Measurements from ENCODE around the gene HRAS. TPM values are rescaled to one million over a fixed set of nuclear protein-coding genes. Genes with fewer than 3 reads are reported as not detected.

Gene HRAS
- total RNA-seq, 8 experiments from 2014 or later, result 38.5 to 96.1 (median 57.2) TPM

- H3K4me1 ChIP-seq (replicated peaks in 1 of 2), result peaks cover 8 to 27% of the 10 kb centered on the region in 2 donors
- peak overlapping the region; percentile 21 to 40 (median 32) for H3K4me3 ChIP-seq
- no peak overlapping the region for H3K27ac ChIP-seq
- ATAC-seq (replicated peaks in 6 of 8), result peak in 3 of 8 experiments; percentile 2 to 9 (median 2)
- WGBS, 10 experiments, result 13 to 60% (median 25%) methylated on average over 1 to 7 of the region's 104 CpGs; no CpG with 5 or more reads in 6 of the 10 experiments
- in situ Hi-C loops (cut with MboI; ENCODE audit: low pct_unique_long_range_greater_than_20kb in 2 of 9, low sequenced_read_pairs in 9 of 9, unreplicated experiment in 9 of 9), result loop anchor here in 1 of 9 experiments (25.0 kb wide), 1 partner anchor 206 kb away; no protein-coding TSS in a partner anchor
Observed at GRCh38 chr11:555780-556661, 20.6 kb upstream of the HRAS start.

GRCh38 chr11:555227-555779, 19.9 kb upstream of the HRAS start:
- peak; percentile 4 to 65 (median 52) for ATAC-seq (replicated peaks in 6 of 8)
- H3K27ac ChIP-seq, result no peak overlapping the region
- H3K4me3 ChIP-seq, result peak overlapping the region; percentile 21 to 40 (median 32)
- in situ Hi-C loops (cut with MboI; ENCODE audit: low pct_unique_long_range_greater_than_20kb in 2 of 9, low sequenced_read_pairs in 9 of 9, unreplicated experiment in 9 of 9), result loop anchor here in 1 of 9 experiments (25.0 kb wide), 1 partner anchor 207 kb away; no protein-coding TSS in a partner anchor
- 4% methylated on average over 5 of the region's 57 CpGs; no CpG with 5 or more reads in 9 of the 10 experiments for WGBS, 10 experiments
- H3K4me1 ChIP-seq (replicated peaks in 1 of 2), result peaks cover 8 to 26% of the 10 kb centered on the region in 2 donors

DNA sequence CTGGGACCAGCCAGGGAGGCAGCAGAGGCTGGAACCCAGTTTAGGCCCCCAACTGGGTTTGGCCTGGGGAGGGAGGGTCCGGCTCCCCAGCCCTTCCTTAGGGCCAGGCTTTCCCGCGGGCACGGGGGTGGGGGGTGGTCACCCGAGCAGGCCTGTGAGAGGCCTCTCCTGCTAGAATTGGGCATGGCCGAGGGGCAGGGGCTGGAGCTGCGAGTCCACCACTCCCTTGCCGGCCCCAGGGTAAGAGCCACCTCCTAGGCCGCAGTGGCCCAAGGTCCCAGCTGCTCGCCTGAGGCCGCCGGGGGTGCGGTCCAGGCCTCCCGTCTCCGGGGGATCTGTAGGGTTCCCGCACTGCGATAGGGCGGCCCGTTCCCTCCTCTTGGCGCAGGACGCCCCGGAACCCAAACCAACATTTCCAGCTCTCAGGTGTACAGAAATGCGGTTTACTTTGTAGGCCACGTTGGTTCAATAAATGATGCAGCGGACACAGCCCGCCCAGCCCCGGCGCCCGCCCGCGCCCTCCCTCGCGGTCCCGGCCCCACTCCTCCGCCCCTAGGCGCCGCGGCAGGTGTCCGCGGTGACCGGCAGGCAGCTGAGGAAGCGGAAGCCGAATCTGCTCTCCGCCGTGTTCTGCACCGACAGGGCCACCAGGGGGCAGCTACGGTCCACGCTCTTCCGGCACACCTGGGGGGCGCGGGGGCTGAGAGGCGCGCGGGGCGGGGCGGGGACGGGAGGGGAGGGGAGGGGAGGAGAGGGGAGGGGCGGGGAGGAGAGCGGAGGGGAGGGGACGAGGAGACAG, 19.3 kb upstream of the HRAS start:
- Histone ChIP-seq H3K4me3 (peak overlapping the region; percentile 21 to 40 (median 32)), H3K27ac (no peak overlapping the region), H3K4me1 (replicated peaks in 1 of 2) (peaks cover 5 to 20% of the 10 kb centered on the region in 2 donors)
- in situ Hi-C loops (cut with MboI; ENCODE audit: low pct_unique_long_range_greater_than_20kb in 2 of 9, low sequenced_read_pairs in 9 of 9, unreplicated experiment in 9 of 9), result loop anchor here in 1 of 9 experiments (25.0 kb wide), 1 partner anchor 208 kb away; no protein-coding TSS in a partner anchor
- WGBS, 10 experiments, result 19 to 20% methylated on average over 2 to 8 of the region's 60 CpGs; no CpG with 5 or more reads in 8 of the 10 experiments
- ATAC-seq (replicated peaks in 6 of 8), result peak; percentile 47 to 70 (median 62)

DNA sequence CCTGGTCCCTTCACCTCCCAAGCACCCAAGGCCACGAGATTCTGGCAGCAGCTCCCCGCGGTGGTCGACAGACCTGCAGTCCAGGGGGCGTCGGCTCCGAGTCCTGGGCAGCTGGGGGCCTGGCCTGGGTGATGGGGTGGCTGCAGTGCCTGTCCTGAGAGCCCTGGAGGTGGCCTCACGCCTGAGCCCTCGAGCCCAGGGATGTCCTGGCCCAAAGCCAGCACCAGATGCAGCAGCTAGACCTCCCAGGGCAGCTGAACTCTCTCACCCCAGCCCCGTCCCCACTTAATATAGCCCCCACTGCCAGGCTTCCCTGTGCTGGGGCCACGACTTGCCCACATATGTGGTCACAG, 18.6 kb upstream of the HRAS start:
- no peak for ATAC-seq (replicated peaks in 6 of 8)
- 40% methylated on average over 2 of the region's 11 CpGs; no CpG with 5 or more reads in 9 of the 10 experiments for WGBS, 10 experiments
- H3K4me3 ChIP-seq, result no peak overlapping the region
- no peak overlapping the region for H3K27ac ChIP-seq
- in situ Hi-C loops (cut with MboI; ENCODE audit: low pct_unique_long_range_greater_than_20kb in 2 of 9, low sequenced_read_pairs in 9 of 9, unreplicated experiment in 9 of 9), result loop anchor here in 1 of 9 experiments (25.0 kb wide), 1 partner anchor 208 kb away; no protein-coding TSS in a partner anchor
- peaks cover 5 to 20% of the 10 kb centered on the region in 2 donors for H3K4me1 ChIP-seq (replicated peaks in 1 of 2)

- Histone ChIP-seq H3K4me3 (no peak overlapping the region), H3K27ac (no peak overlapping the region), H3K4me1 (replicated peaks in 1 of 2) (peaks cover 5 to 20% of the 10 kb centered on the region in 2 donors)
- in situ Hi-C loops (cut with MboI; ENCODE audit: low pct_unique_long_range_greater_than_20kb in 2 of 9, low sequenced_read_pairs in 9 of 9, unreplicated experiment in 9 of 9), result loop anchor here in 1 of 9 experiments (25.0 kb wide), 1 partner anchor 209 kb away; no protein-coding TSS in a partner anchor
- 60 to 100% (median 90%) methylated on average over 1 to 3 of the region's 27 CpGs; no CpG with 5 or more reads in 4 of the 10 experiments for WGBS, 10 experiments
- no peak for ATAC-seq (replicated peaks in 6 of 8)
Observed at GRCh38 chr11:553083-553987, 18.0 kb upstream of the HRAS start.

DNA sequence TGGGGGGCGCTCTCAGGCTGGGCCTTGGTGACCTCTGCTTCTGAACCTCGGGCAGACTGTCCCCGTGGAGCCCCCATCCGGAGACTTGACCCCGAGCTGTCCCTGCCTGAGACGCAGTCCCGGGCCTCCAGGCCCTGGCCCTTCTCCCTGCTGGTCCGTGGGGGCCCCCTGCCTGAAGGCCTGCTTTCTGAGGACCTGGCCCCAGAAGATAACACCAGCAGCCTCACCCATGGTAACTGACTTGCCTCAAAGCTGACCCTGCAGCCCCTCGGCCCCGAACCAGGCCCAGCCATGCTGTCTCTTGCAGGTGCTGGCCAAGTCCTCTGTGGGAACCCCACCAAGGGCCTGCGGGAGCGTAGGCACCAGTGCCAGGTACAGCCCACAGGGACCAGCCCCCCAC, 16.2 kb upstream of the HRAS start:
- no peak overlapping the region for H3K4me3 ChIP-seq
- H3K4me1 ChIP-seq (replicated peaks in 1 of 2), result peaks cover 5 to 20% of the 10 kb centered on the region in 2 donors
- WGBS, 10 experiments, result 82 to 100% (median 82%) methylated on average over 2 to 3 of the region's 12 CpGs; no CpG with 5 or more reads in 7 of the 10 experiments
- ATAC-seq (replicated peaks in 6 of 8), result no peak
- H3K27ac ChIP-seq, result no peak overlapping the region
- in situ Hi-C loops (cut with MboI; ENCODE audit: low pct_unique_long_range_greater_than_20kb in 2 of 9, low sequenced_read_pairs in 9 of 9, unreplicated experiment in 9 of 9), result loop anchor here in 1 of 9 experiments (25.0 kb wide), 1 partner anchor 211 kb away; no protein-coding TSS in a partner anchor

DNA sequence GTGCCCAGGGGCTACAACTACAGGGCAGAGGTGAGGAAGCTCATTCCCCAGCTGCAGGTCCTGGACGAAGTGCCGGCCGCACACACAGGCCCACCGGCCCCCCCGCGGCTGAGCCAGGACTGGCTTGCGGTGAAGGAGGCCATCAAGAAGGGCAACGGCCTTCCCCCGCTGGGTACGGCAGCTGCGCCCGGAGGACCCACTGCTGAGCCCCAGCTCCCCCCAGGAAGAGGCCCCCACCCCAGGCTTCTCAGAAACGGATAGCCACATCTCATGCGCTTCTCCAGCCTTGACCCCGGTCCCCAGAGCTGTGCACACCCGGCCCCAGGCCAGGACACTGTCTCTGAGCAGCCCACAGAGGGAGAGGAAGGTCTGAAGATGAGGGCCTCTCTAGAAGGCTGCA, 15.8 kb upstream of the HRAS start:
- no peak overlapping the region for H3K27ac ChIP-seq
- in situ Hi-C loops (cut with MboI; ENCODE audit: low pct_unique_long_range_greater_than_20kb in 2 of 9, low sequenced_read_pairs in 9 of 9, unreplicated experiment in 9 of 9), result loop anchor here in 1 of 9 experiments (25.0 kb wide), 1 partner anchor 211 kb away; no protein-coding TSS in a partner anchor
- ATAC-seq (replicated peaks in 6 of 8), result no peak
- 60% methylated on average over 1 of the region's 16 CpGs; no CpG with 5 or more reads in 9 of the 10 experiments for WGBS, 10 experiments
- H3K4me1 ChIP-seq (replicated peaks in 1 of 2), result peaks cover 5 to 20% of the 10 kb centered on the region in 2 donors
- no peak overlapping the region for H3K4me3 ChIP-seq

DNA sequence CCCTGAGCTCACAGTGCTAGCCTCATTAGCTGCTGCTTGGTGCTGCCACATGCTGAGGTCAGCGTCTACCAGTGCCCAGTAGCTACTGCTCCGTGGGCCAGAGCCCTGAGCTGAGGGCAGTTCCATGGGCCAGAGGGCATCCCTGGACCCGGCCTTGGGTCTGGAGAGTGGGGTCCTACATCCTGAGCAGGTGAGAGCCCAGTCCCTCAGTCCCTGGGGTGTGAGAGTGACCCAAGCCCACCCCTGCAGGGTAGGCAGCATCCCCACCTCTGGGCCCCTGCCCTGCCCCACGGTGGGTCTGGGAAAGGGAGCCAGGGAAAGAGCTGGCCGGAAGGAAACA, 15.3 kb upstream of the HRAS start:
- Histone ChIP-seq H3K4me3 (no peak overlapping the region), H3K27ac (no peak overlapping the region), H3K4me1 (replicated peaks in 1 of 2) (peaks cover 5 to 20% of the 10 kb centered on the region in 2 donors)
- ATAC-seq (replicated peaks in 6 of 8), result no peak
- WGBS, 10 experiments, result no CpG with 5 or more reads among the region's 5 CpGs
- in situ Hi-C loops (cut with MboI; ENCODE audit: low pct_unique_long_range_greater_than_20kb in 2 of 9, low sequenced_read_pairs in 9 of 9, unreplicated experiment in 9 of 9), result loop anchor here in 1 of 9 experiments (25.0 kb wide), 1 partner anchor 212 kb away; no protein-coding TSS in a partner anchor

GRCh38 chr11:550021-550745, 14.8 kb upstream of the HRAS start:
- Histone ChIP-seq H3K4me1 (replicated peaks in 1 of 2) (peaks cover 5 to 20% of the 10 kb centered on the region in 2 donors), H3K27ac (no peak overlapping the region), H3K4me3 (no peak overlapping the region)
- no peak for ATAC-seq (replicated peaks in 6 of 8)
- in situ Hi-C loops (cut with MboI; ENCODE audit: low pct_unique_long_range_greater_than_20kb in 2 of 9, low sequenced_read_pairs in 9 of 9, unreplicated experiment in 9 of 9), result loop anchor here in 1 of 9 experiments (25.0 kb wide), 1 partner anchor 212 kb away; no protein-coding TSS in a partner anchor
- 71 to 100% (median 89%) methylated on average over 1 to 12 of the region's 25 CpGs; no CpG with 5 or more reads in 5 of the 10 experiments for WGBS, 10 experiments

DNA sequence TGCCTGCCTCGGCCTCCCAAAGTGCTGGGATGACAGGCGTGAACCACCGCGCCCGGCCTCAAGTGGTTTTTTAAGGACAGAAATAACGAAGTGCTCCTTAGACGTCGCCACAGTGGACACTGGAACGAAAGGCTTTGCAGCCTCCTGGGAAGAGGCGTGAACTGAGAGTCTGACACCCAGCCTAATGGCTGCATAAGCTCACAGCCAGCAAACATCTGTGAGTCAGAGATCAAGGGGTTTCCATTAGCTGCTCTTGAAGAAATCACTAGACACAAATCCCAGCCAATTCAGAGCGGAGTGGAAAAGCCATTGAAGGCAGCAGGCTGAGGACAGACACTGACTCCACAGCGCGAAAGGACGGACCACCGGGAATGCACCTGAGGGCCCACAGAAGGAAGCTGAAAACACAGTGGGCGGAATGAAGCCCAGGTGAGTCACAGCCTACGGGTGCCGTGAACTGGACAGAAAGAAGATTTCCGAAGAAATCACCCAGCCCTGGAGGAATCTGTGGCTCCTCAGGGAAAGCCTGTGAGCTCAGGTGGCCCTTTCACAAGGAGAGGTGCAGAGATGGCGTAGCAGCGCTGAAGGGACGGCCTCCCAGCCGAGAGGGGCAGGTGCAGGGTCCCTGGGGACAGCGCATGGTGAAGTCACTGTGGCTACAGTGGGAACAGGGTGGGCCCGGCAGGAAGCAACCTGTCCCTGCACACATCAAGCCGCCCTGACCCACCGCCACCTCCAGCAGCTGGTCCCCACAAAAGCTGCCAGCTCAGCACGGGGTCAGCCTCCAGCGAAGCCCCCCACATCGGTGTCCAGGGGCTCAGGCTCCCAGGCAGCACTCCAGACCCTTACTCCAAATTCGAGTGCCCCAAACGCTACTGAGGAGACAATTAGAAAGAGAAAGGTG, 13.6 kb upstream of the HRAS start:
- Histone ChIP-seq H3K4me3 (no peak overlapping the region), H3K27ac (no peak overlapping the region), H3K4me1 (replicated peaks in 1 of 2) (peaks cover 0 to 11% of the 10 kb centered on the region in 2 donors)
- peak in 4 of 8 experiments; percentile 26 to 53 (median 42) for ATAC-seq (replicated peaks in 6 of 8)
- in situ Hi-C loops (cut with MboI; ENCODE audit: low pct_unique_long_range_greater_than_20kb in 2 of 9, low sequenced_read_pairs in 9 of 9, unreplicated experiment in 9 of 9), result no loop called here
- 69 to 100% (median 88%) methylated on average over 1 to 16 of the region's 32 CpGs; no CpG with 5 or more reads in 5 of the 10 experiments for WGBS, 10 experiments
